Right atrium auricular region (tissue), 2 donors: ENCODE results near the gene ANP32B. TPM values are rescaled to one million over a fixed set of nuclear protein-coding genes. Genes with fewer than 3 reads are reported as not detected.
A peak's percentile ranks its signal among the peaks of the same experiment; 100 is the strongest.
"Not testable (repeated sequence)": the region's sequence is repeated elsewhere in the genome, so short reads cannot be mapped to it uniquely, and the experiment has no call there.

Experiments used
- DNase-seq: peaks from one replicate; pipeline ENCODE4 v3.0.0-alpha.2; 2019; ENCODE audit warnings: low spot score
- H3K27ac ChIP-seq, 2 donors: fragments of 200-600 bp; sonication (generic); 1 replicate in 1 of 2; 2 replicates in 1 of 2; pipeline ENCODE4 v1.5.1; 2016 to 2019
- H3K27me3 ChIP-seq, 2 donors: fragments of 200-600 bp; sonication (generic); one replicate each; pipeline versions ENCODE4 v1.5.1 to v1.6.0; 2017 to 2019
- H3K36me3 ChIP-seq: fragments of 200-600 bp; sonication (generic); one replicate; pipeline ENCODE4 v1.5.1; 2016
- H3K4me1 ChIP-seq, 2 donors: fragments of 200-600 bp; sonication (generic); one replicate each; pipeline versions ENCODE4 v1.5.1 to v1.6.0; 2017 to 2019
- H3K4me3 ChIP-seq, 2 donors: fragments of 200-600 bp; sonication (generic); 1 replicate in 1 of 2; 2 replicates in 1 of 2; pipeline ENCODE4 v1.5.1; 2017 to 2019; ENCODE audit warnings: mild to moderate bottlenecking in 1 of 2, moderate library complexity in 1 of 2
- H3K9me3 ChIP-seq, 2 donors: fragments of 200-600 bp; sonication (generic); one replicate each; pipeline ENCODE4 v1.5.1; 2019
- CTCF ChIP-seq, 2 donors: fragments of 200-600 bp; sonication (generic); IDR thresholded peaks; one replicate each; pipeline ENCODE4 v1.5.1; 2019; ENCODE audit warnings: antibody characterized with exemption in 2 of 2
- total RNA-seq, 2 donors: library from RNA; depleted of rRNA; stranded (reverse); fragments of >200 nt; gene quantifications; one replicate each; pipeline ENCODE4 v1.1.0, GENCODE V29; 2016

ANP32B gene
- total RNA-seq, 2 donors from 2014 or later, result 19.5 to 26.8 TPM

DNA sequence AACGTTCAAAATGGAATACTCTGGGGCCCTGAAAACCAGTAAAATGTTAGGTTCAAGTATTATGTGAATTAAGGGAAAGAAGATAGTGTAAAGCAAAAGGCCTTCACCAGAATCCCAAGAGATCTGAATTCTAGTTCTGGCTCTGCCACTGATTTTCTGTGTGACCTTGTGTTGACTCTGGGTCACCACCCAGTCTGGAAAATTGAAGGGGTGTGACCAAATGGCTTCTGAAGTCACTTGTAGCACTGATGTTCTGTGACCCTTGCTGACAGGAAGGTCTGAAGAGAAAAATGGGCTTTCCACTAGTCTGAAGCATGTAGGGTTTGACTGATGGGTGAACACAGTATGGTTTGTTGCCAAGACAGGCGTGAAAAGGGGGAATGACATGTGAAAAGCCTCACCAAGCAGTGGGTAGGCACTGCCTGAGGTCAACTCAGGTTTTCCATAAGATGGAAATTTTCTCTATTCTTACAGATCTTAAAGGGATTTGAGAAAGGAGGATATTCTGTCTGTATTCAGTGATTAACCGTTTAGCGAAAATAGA, 33.1 kb downstream of the ANP32B start:
- no peaks in the 10 kb centered on the region for H3K9me3 ChIP-seq
- peaks cover 0 to 30% of the 10 kb centered on the region in 2 donors for H3K4me1 ChIP-seq
- DNase-seq, result no peak
- peaks cover 59% of the 10 kb centered on the region for H3K36me3 ChIP-seq
- no peak overlapping the region for H3K4me3 ChIP-seq
- no peak for TF ChIP-seq CTCF (IDR thresholded peaks at IDR 0.05)
- no peak overlapping the region for H3K27ac ChIP-seq
- H3K27me3 ChIP-seq, result no peaks in the 10 kb centered on the region

DNA sequence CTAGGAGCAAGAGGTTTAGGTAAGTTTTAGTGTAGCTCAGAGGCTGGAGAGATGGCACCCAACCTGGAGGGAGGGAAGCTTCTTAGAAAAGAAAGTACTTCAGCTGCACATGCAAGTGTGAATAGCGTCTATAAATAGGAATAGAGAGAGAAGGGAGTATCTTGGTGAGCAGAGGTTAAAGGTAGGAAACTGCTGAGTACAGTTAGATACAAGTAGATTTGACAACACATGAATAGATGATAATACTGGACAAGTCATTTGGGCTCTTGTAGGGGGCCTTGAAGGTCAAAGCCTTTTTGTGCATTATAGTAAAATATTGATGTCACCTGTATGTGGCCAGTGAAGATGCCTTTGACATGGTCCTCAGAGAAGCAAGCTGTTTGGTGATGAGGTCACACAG, 34.2 kb downstream of the ANP32B start:
- Histone ChIP-seq H3K4me3 (no peak overlapping the region), H3K36me3 (peaks cover 48% of the 10 kb centered on the region), H3K27me3 (no peaks in the 10 kb centered on the region), H3K4me1 (peaks cover 0 to 41% of the 10 kb centered on the region in 2 donors), H3K9me3 (no peaks in the 10 kb centered on the region), H3K27ac (peak overlapping the region in 1 of 2 donors; percentile 17)
- TF ChIP-seq CTCF (IDR thresholded peaks at IDR 0.05), result no peak
- DNase-seq, result no peak

DNA sequence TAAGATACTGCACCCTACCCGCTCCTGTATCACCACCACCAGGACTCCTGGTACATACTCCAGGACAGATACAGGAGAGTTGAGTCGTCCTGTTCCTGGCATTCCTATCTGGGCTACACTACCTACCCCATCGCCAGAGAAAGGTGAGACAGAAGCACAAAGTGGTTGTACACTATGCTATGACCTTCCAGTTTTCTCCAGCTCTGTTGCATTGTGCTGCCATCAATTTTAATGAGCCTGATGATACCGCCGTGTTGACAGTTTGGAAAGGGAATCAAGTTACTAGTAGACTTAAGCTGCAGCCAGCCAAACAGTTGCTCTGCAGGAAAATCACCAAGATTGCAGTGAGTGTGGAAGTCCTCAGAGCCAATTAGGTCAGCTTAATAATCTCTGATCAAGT, 35.2 kb downstream of the ANP32B start:
- DNase-seq, result no peak
- no peaks in the 10 kb centered on the region for H3K27me3 ChIP-seq
- no peaks in the 10 kb centered on the region for H3K9me3 ChIP-seq
- H3K36me3 ChIP-seq, result peaks cover 38% of the 10 kb centered on the region
- H3K4me1 ChIP-seq, result peaks cover 0 to 41% of the 10 kb centered on the region in 2 donors
- H3K4me3 ChIP-seq, result no peak overlapping the region
- H3K27ac ChIP-seq, result no peak overlapping the region
- TF ChIP-seq CTCF (IDR thresholded peaks at IDR 0.05), result no peak

DNA sequence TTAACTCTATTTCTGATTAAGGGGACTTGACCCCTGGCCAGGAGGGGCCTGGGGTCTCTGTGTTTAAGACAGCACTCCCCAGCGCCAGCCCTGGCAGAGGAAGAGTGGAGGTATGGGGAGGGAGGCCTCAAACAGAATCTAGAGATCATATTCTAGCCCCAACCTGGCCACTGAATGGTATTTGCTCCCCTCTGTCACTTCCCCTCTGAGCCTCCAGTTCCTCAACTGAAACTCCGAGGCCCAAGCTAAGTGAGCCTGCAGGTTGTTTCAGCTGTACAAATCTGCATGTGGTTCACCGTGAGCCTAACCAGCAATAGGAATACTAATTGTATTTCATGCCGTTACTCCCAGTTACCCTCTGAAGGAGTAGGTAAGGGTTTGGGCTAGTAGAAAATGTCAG, 36.0 kb downstream of the ANP32B start:
- Histone ChIP-seq H3K4me3 (no peak overlapping the region), H3K27me3 (no peaks in the 10 kb centered on the region), H3K36me3 (peaks cover 30% of the 10 kb centered on the region), H3K27ac (no peak overlapping the region), H3K9me3 (no peaks in the 10 kb centered on the region), H3K4me1 (peaks cover 0 to 41% of the 10 kb centered on the region in 2 donors)
- no peak for TF ChIP-seq CTCF (IDR thresholded peaks at IDR 0.05)
- no peak for DNase-seq

GRCh38 chr9:98019869-98020268, 36.7 kb downstream of the ANP32B start:
- not testable (repeated sequence) for H3K4me3 ChIP-seq, H3K27me3 ChIP-seq, H3K9me3 ChIP-seq, H3K27ac ChIP-seq, DNase-seq
- Histone ChIP-seq H3K36me3 (peaks cover 24% of the 10 kb centered on the region), H3K4me1 (peaks cover 0 to 41% of the 10 kb centered on the region in 2 donors)

GRCh38 chr9:98020476-98021145, 37.5 kb downstream of the ANP32B start:
- Histone ChIP-seq H3K36me3 (peaks cover 17% of the 10 kb centered on the region), H3K27ac (no peak overlapping the region), H3K4me1 (peaks cover 0 to 41% of the 10 kb centered on the region in 2 donors)

More at GRCh38 chr9:98020476-98021145, 37.5 kb downstream of the ANP32B start:
- no peaks in the 10 kb centered on the region for H3K9me3 ChIP-seq
- H3K4me3 ChIP-seq, result no peak overlapping the region
- TF ChIP-seq CTCF (IDR thresholded peaks at IDR 0.05), result no peak
- no peak for DNase-seq
- no peaks in the 10 kb centered on the region for H3K27me3 ChIP-seq
